NB4 (cell line): ENCODE data around the gene LTF.

ENCODE experiments used
- CTCF ChIP-seq: IDR thresholded peaks from one replicate; pipeline ENCODE4 v1.5.1; 2012; ENCODE audit warnings: low read depth, low read length
- MAX ChIP-seq: IDR thresholded peaks from 2 replicates; pipeline ENCODE4 v1.6.1; 2011; ENCODE audit warnings: low read depth, low read length
- MYC ChIP-seq: IDR thresholded peaks from 2 replicates; pipeline ENCODE4 v1.6.1; 2011; ENCODE audit warnings: low read depth, low read length

GRCh38 chr3:46400846-46401245 lies 63.9 kb downstream of the LTF start:
- no peak for TF ChIP-seq CTCF
- TF ChIP-seq MAX: no peak
- no peak for TF ChIP-seq MYC
